Astrocyte (in vitro differentiated cells and primary cell): ENCODE measurements around the gene ACAP3. TPM values are rescaled to one million over a fixed set of nuclear protein-coding genes. Genes with fewer than 3 reads are reported as not detected.

ENCODE experiments used
- DNase-seq: peaks from one replicate; pipeline ENCODE4 v3.0.0-alpha.2; 2010; ENCODE audit warnings: low read depth
- FAIRE-seq: peaks from 2 replicates; lab custom pipeline; 2011; peaks lifted over from hg19 to GRCh38; lab: Jason Lieb, UNC
- H2AFZ ChIP-seq: 2 replicates; pipeline ENCODE4 v1.6.0; 2012; ENCODE audit warnings: low read depth, low read length, inconsistent platforms
- H3K27ac ChIP-seq: 2 replicates; pipeline ENCODE4 v1.5.1; 2011; ENCODE audit warnings: low read depth, low read length, inconsistent platforms
- H3K27me3 ChIP-seq: 2 replicates; pipeline ENCODE4 v1.6.0; 2011; ENCODE audit warnings: low read length, inconsistent platforms; ENCODE audit not compliant: insufficient read depth
- H3K36me3 ChIP-seq: 2 replicates; pipeline ENCODE4 v1.5.1; 2011; ENCODE audit warnings: low read length, inconsistent platforms; ENCODE audit not compliant: insufficient read depth
- H3K4me1 ChIP-seq: 2 replicates; pipeline ENCODE4 v1.5.1; 2011; ENCODE audit warnings: low read length, inconsistent platforms; ENCODE audit not compliant: insufficient read depth
- H3K4me2 ChIP-seq: 2 replicates; pipeline ENCODE4 v1.6.0; 2012; ENCODE audit warnings: low read length, inconsistent platforms
- H3K4me3 ChIP-seq: 2 replicates; pipeline ENCODE4 v1.5.1; 2011; ENCODE audit warnings: low read depth, mild to moderate bottlenecking, low read length, inconsistent platforms; ENCODE audit not compliant: insufficient read depth
- H3K79me2 ChIP-seq: 2 replicates; pipeline ENCODE4 v1.6.0; 2012; ENCODE audit warnings: mild to moderate bottlenecking, low read length, inconsistent platforms; ENCODE audit not compliant: insufficient read depth
- H3K9ac ChIP-seq: 2 replicates; pipeline ENCODE4 v1.6.0; 2012; ENCODE audit warnings: mild to moderate bottlenecking, low read length, inconsistent platforms
- H3K9me3 ChIP-seq: 2 replicates; pipeline ENCODE4 v1.5.1; 2012; ENCODE audit warnings: low read depth, mild to moderate bottlenecking, low read length, inconsistent platforms; ENCODE audit not compliant: insufficient read depth
- H4K20me1 ChIP-seq: 2 replicates; pipeline ENCODE4 v1.6.0; 2012; ENCODE audit warnings: low read length, inconsistent platforms; ENCODE audit not compliant: insufficient read depth
- H3K27ac Mint-ChIP-seq: one replicate; pipeline ENCODE4 v1.8.0; 2021; ENCODE audit warnings: mild to moderate bottlenecking, mixed read lengths; ENCODE audit not compliant: unreplicated experiment
- H3K27me3 Mint-ChIP-seq: one replicate; pipeline ENCODE4 v1.8.0; 2021; ENCODE audit warnings: low read depth, mixed read lengths; ENCODE audit not compliant: unreplicated experiment
- H3K36me3 Mint-ChIP-seq: one replicate; pipeline ENCODE4 v1.8.0; 2021; ENCODE audit warnings: low read depth, mixed read lengths; ENCODE audit not compliant: unreplicated experiment
- H3K4me1 Mint-ChIP-seq: one replicate; pipeline ENCODE4 v1.8.0; 2021; ENCODE audit warnings: low read depth, mixed read lengths; ENCODE audit not compliant: unreplicated experiment
- H3K4me3 Mint-ChIP-seq: one replicate; pipeline ENCODE4 v1.8.0; 2021; ENCODE audit warnings: mild to moderate bottlenecking, moderate library complexity, mixed read lengths; ENCODE audit not compliant: unreplicated experiment
- H3K9me3 Mint-ChIP-seq: one replicate; pipeline ENCODE4 v1.8.0; 2021; ENCODE audit warnings: mild to moderate bottlenecking, mixed read lengths; ENCODE audit not compliant: unreplicated experiment
- CTCF ChIP-seq: IDR thresholded peaks from 2 replicates; pipeline ENCODE4 v1.5.1; 2011; ENCODE audit warnings: low read depth, mild to moderate bottlenecking, inconsistent platforms, low read length, moderate library complexity; ENCODE audit not compliant: insufficient read depth
- EZH2 ChIP-seq: IDR thresholded peaks from 2 replicates; pipeline ENCODE4 v1.6.1; 2012; ENCODE audit warnings: mild to moderate bottlenecking, low read length, inconsistent platforms; ENCODE audit not compliant: insufficient read depth
- total RNA-seq: library from RNA; stranded (reverse); gene quantifications from 2 replicates; pipeline ENCODE4 v1.2.1, GENCODE V29; 2021

Gene ACAP3
- total RNA-seq, 1 donor from 2014 or later = 64.0 TPM

- DNase-seq (no peak), FAIRE-seq (no peak)
- Mint-ChIP-seq H3K36me3 (peaks cover 9% of the 10 kb centered on the region), H3K9me3 (no peaks in the 10 kb centered on the region), H3K4me1 (peaks cover 6% of the 10 kb centered on the region), H3K4me3 (no peak overlapping the region), H3K27me3 (no peaks in the 10 kb centered on the region), H3K27ac (no peak overlapping the region)
- Histone ChIP-seq H3K27me3 (no peaks in the 10 kb centered on the region), H2AFZ (no peak overlapping the region), H3K36me3 (peaks cover 14% of the 10 kb centered on the region), H3K27ac (no peak overlapping the region), H3K4me3 (no peak overlapping the region), H4K20me1 (peaks cover 66% of the 10 kb centered on the region), H3K79me2 (peaks cover 57% of the 10 kb centered on the region), H3K4me2 (no peak overlapping the region), H3K9ac (no peak overlapping the region), H3K9me3 (no peaks in the 10 kb centered on the region), H3K4me1 (peaks cover 11% of the 10 kb centered on the region)
- TF ChIP-seq EZH2 (no peak), CTCF (no peak)
These were observed 5.0 kb upstream of the ACAP3 start for GRCh38 chr1:1312450-1313314.

GRCh38 chr1:1311107-1312104 lies 3.7 kb upstream of the ACAP3 start:
- FAIRE-seq = no peak
- H3K36me3 ChIP-seq = peaks cover 12% of the 10 kb centered on the region
- H3K27ac ChIP-seq = no peak overlapping the region
- no peaks in the 10 kb centered on the region for H3K9me3 Mint-ChIP-seq
- no peak overlapping the region for H3K4me2 ChIP-seq
- H3K4me1 ChIP-seq = peaks cover 19% of the 10 kb centered on the region
- H3K9ac ChIP-seq = no peak overlapping the region
- H3K4me3 Mint-ChIP-seq = no peak overlapping the region
- no peak for DNase-seq
- H3K36me3 Mint-ChIP-seq = peaks cover 6% of the 10 kb centered on the region
- peaks cover 69% of the 10 kb centered on the region for H4K20me1 ChIP-seq
- peak overlapping the region; percentile 53 for H3K27ac Mint-ChIP-seq
- no peaks in the 10 kb centered on the region for H3K27me3 ChIP-seq
- H3K79me2 ChIP-seq = peaks cover 60% of the 10 kb centered on the region
- H2AFZ ChIP-seq = no peak overlapping the region
- no peaks in the 10 kb centered on the region for H3K9me3 ChIP-seq
- H3K27me3 Mint-ChIP-seq = no peaks in the 10 kb centered on the region
- H3K4me1 Mint-ChIP-seq = peaks cover 6% of the 10 kb centered on the region
- TF ChIP-seq CTCF = no peak
- no peak for TF ChIP-seq EZH2
- no peak overlapping the region for H3K4me3 ChIP-seq
